Measurements from ENCODE around the gene ZNF697. TPM values are rescaled to one million over a fixed set of nuclear protein-coding genes. Genes with fewer than 3 reads are reported as not detected.

The ZNF697 gene
- total and polyA plus RNA-seq, 10 of the 15 experiments (the other 5 are each of a cell fraction or from before 2014, with no cell fraction given): 0.48 to 5.9 (median 3.0) TPM

- peak; percentile 56 for TF ChIP-seq SKIL (IDR thresholded peaks at IDR 0.05; ENCODE audit: low read depth, poor library complexity, severe bottlenecking)
- no peak for TF ChIP-seq IRF3 (IDR thresholded peaks at IDR 0.05)
- TF ChIP-seq ZNF217 (IDR thresholded peaks at IDR 0.05): no peak
- TF ChIP-seq E2F8 (IDR thresholded peaks at IDR 0.05; ENCODE audit: low read depth, partially characterized antibody): no peak
- peak; percentile 78 for TF ChIP-seq CREM (IDR thresholded peaks at IDR 0.05; ENCODE audit: low read depth)
- peak; percentile 74; the same call in 1 of the 2 replicates for TF ChIP-seq TBL1XR1 (IDR thresholded peaks at IDR 0.05; ENCODE audit: low read depth, low read length)
- no peak for TF ChIP-seq KDM1A (IDR thresholded peaks at IDR 0.05; ENCODE audit: borderline replicate concordance)
- TF ChIP-seq ASH2L (IDR thresholded peaks at IDR 0.05; ENCODE audit: borderline replicate concordance, low read depth): no peak
- peak; percentile 63 for TF ChIP-seq FOXM1 (IDR thresholded peaks at IDR 0.05; ENCODE audit: low read depth, low read length)
- TF ChIP-seq SPI1 (IDR thresholded peaks at IDR 0.05; ENCODE audit: borderline replicate concordance, insufficient read depth, low read depth, low read length): peak; percentile 98
- TF ChIP-seq JUNB (IDR thresholded peaks at IDR 0.05): peak; percentile 97
- TF ChIP-seq NFIC (IDR thresholded peaks at IDR 0.05; ENCODE audit: low read depth, low read length): peak; percentile 92
- 0 out of 2 replicates have a peak, but pooled peaks have one; percentile 60 for TF ChIP-seq PML (IDR thresholded peaks at IDR 0.05; ENCODE audit: low read length)
- no peak for TF ChIP-seq USF1 (IDR thresholded peaks at IDR 0.05; ENCODE audit: borderline replicate concordance, extremely low read length, insufficient read depth, low read depth, low read length)
- TF ChIP-seq ETV6 (conservative IDR thresholded peaks at IDR 0.05 in 1 of 2, IDR thresholded peaks at IDR 0.05 in 1 of 2; ENCODE audit: borderline replicate concordance in 1 of 2, low read depth in 1 of 2): peak in 1 of 2 experiments; percentile 82; a peak in 2 of 4 replicates
- TF ChIP-seq RCOR1 (conservative IDR thresholded peaks at IDR 0.05; ENCODE audit: low read depth, low read length): 0 out of 2 replicates have a peak, but pooled peaks have one; percentile 76
- peak; percentile 19 for TF ChIP-seq BCL3 (IDR thresholded peaks at IDR 0.05; ENCODE audit: borderline replicate concordance, insufficient read depth, low read depth, low read length, poor library complexity, severe bottlenecking)
- TF ChIP-seq MEF2A (IDR thresholded peaks at IDR 0.05; ENCODE audit: insufficient read depth, low read depth, low read length): peak; percentile 99
- TF ChIP-seq BMI1 (IDR thresholded peaks at IDR 0.05; ENCODE audit: borderline replicate concordance): peak; percentile 68
- peak; percentile 99 for TF ChIP-seq IKZF2 (IDR thresholded peaks at IDR 0.05)
- peak; percentile 98 for TF ChIP-seq IKZF1 (conservative IDR thresholded peaks at IDR 0.05)
- peak; percentile 60; the same call in 1 of the 2 replicates for TF ChIP-seq BACH1 (IDR thresholded peaks at IDR 0.05; ENCODE audit: borderline replicate concordance)
These were observed 14.0 kb upstream of the ZNF697 start (continued) for GRCh38 chr1:119662034-119662437.

All from GM12878 (cell line).